ENCODE measurements around the gene SELENOO. TPM values are rescaled to one million over a fixed set of nuclear protein-coding genes. Genes with fewer than 3 reads are reported as not detected.

The SELENOO gene
- total and polyA plus RNA-seq, 2 of the 13 experiments (the other 11 are each of a cell fraction or from before 2014, with no cell fraction given): 14.4 to 19.0 TPM

- no peak for DNase-seq (ENCODE audit: low spot score)
- no peak for FAIRE-seq
- no peaks in the 10 kb centered on the region for H3K27me3 ChIP-seq (ENCODE audit: control insufficient read depth in 1 of 2, insufficient read depth in 2 of 2, low read length in 2 of 2)
- POLR2A ChIA-PET: no interaction called here
- no peak overlapping the region for H3K9ac ChIP-seq (ENCODE audit: insufficient read depth, low read depth, low read length)
- H2AFZ ChIP-seq (ENCODE audit: low read length): no peak overlapping the region
- no peak for TF ChIP-seq STAG1 (CRISPR knock-in tag; IDR thresholded peaks at IDR 0.05)
- TF ChIP-seq AKNA (CRISPR knock-in tag; IDR thresholded peaks at IDR 0.05; ENCODE audit: borderline replicate concordance): no peak
- TF ChIP-seq RNF2 (conservative IDR thresholded peaks at IDR 0.05; ENCODE audit: low read depth): no peak
- TF ChIP-seq POLR2G (IDR thresholded peaks at IDR 0.05; ENCODE audit: low read depth, low read length): 0 out of 2 replicates have a peak, but pooled peaks have one; percentile 22
- peak; percentile 0 for TF ChIP-seq RBM22 (optimal IDR thresholded peaks at IDR 0.05; ENCODE audit: low read length)
- TF ChIP-seq ZNF362 (CRISPR knock-in tag; IDR thresholded peaks at IDR 0.05; ENCODE audit: borderline replicate concordance): no peak
- no peak for TF ChIP-seq THAP7 (CRISPR knock-in tag; IDR thresholded peaks at IDR 0.05)
- TF ChIP-seq ATF3 (CRISPR knock-in tag; IDR thresholded peaks at IDR 0.05): no peak
- TF ChIP-seq IRX3 (CRISPR knock-in tag; IDR thresholded peaks at IDR 0.05; ENCODE audit: borderline replicate concordance, low read depth): no peak
- H3K4me1 ChIP-seq (ENCODE audit: insufficient read depth, low read length): peaks cover 9% of the 10 kb centered on the region
- in situ Hi-C loops (cut with HindIII; ENCODE audit: extremely low pct_ligation_motif_present, low pct_unique_long_range_greater_than_20kb): no loop called here
- WGBS (ENCODE audit: low lambda C conversion rate): 98% methylated on average over 17 of the region's 45 CpGs
- H3K9me3 ChIP-seq (ENCODE audit: low read length): no peaks in the 10 kb centered on the region
- no TSS peak for BruUV-seq (replicated peaks)
- H3K36me3 ChIP-seq (replicated peaks in 1 of 2; ENCODE audit: control insufficient read depth in 1 of 2, insufficient read depth in 2 of 2, low read length in 2 of 2): peaks cover 22 to 64% of the 10 kb centered on the region in 2 experiments; a peak in 4 of 5 replicates
- intact Hi-C loops (cut with micrococcal nuclease; ENCODE audit: unreplicated experiment): no loop called here
- ATAC-seq: no peak
- H3K4me3 ChIP-seq (replicated peaks in 1 of 3; ENCODE audit: insufficient read depth in 1 of 3, low read depth in 2 of 3, low read length in 3 of 3): no peak overlapping the region
- H4K20me1 ChIP-seq (ENCODE audit: insufficient read depth, low read length): no peaks in the 10 kb centered on the region
- no peak overlapping the region for H3K4me2 ChIP-seq (ENCODE audit: low read depth, low read length)
- H3K79me2 ChIP-seq (ENCODE audit: insufficient read depth, low read length): no peaks in the 10 kb centered on the region
- CTCF ChIA-PET (ENCODE audit: low intra/inter-chr PET ratio, low total read pairs): no interaction called here
- H3K27ac ChIP-seq (ENCODE audit: extremely low read length, insufficient read depth, low read length): no peak overlapping the region
Measured at GRCh38 chr22:50220603-50221409, 20.0 kb downstream of the SELENOO start.

Data from HepG2 (cell line).